ENCODE measurements around the gene CTSA. TPM values are rescaled to one million over a fixed set of nuclear protein-coding genes. Genes with fewer than 3 reads are reported as not detected.

The CTSA gene
- total RNA-seq, 1 donor from 2014 or later, result 69.0 TPM

DNA sequence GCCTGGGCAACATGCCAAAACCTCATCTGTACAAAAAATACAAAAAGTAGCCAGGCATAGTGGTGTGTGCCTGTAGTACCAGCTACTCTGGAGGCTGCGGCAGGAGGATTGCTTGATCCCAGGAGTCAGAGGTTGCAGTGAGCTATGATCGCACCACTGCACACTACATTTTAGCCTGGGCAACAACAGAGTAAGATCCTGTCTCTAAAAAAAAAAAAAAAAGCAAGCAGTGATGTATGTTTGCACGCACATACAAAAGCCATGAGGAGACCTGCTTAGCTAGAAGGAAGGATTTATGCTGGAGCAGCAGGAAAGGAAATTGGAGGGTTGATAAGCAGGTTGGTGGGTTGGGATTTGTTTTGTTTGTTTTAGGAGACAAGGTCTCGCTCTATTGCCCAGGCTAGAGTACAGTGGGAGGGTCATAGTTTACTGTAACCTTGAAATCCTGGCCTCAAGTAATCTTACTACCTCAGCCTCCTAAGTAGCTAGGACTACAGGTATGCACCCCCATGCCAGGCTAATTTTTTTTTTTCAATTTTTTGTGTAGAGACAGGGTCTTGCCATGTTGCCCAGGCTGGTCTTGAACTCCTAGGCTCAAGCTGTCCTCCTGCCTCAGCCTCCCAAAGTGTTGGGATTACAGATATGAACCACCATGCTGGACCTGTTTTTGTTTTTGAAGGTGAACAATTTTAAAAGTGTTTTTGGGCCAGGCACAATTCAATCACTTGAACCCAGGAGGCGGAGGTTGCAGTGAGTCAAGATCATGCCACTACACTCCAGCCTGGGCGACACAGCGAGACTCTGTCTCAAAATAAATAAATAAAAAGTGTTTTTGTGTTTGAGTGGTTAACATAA lies 29.7 kb upstream of the CTSA start:
- no peaks in the 10 kb centered on the region for H4K20me1 ChIP-seq (ENCODE audit: insufficient read depth, low read length)
- H3K9ac ChIP-seq (ENCODE audit: low read length), result no peak overlapping the region
- H3K27ac Mint-ChIP-seq (ENCODE audit: unreplicated experiment), result no peak overlapping the region
- no peak overlapping the region for H3K4me3 ChIP-seq (ENCODE audit: insufficient read depth, low read depth, low read length)
- FAIRE-seq, result no peak
- no peaks in the 10 kb centered on the region for H3K9me3 ChIP-seq (ENCODE audit: insufficient read depth, low read depth, low read length)
- DNase-seq (ENCODE audit: low read depth), result no peak
- H3K27me3 Mint-ChIP-seq (ENCODE audit: low read depth, unreplicated experiment), result no peaks in the 10 kb centered on the region
- peaks cover 9% of the 10 kb centered on the region for H3K79me2 ChIP-seq (ENCODE audit: insufficient read depth, low read length)
- no peak overlapping the region for H3K4me2 ChIP-seq (ENCODE audit: low read length)
- H3K4me3 Mint-ChIP-seq (ENCODE audit: unreplicated experiment), result no peak overlapping the region
- H3K4me1 Mint-ChIP-seq (ENCODE audit: low read depth, unreplicated experiment), result peaks cover 13% of the 10 kb centered on the region
- no peaks in the 10 kb centered on the region for H3K9me3 Mint-ChIP-seq (ENCODE audit: unreplicated experiment)
- no peak for TF ChIP-seq EZH2 (IDR thresholded peaks at IDR 0.05; ENCODE audit: insufficient read depth, low read length)
- TF ChIP-seq, protein P1, sequence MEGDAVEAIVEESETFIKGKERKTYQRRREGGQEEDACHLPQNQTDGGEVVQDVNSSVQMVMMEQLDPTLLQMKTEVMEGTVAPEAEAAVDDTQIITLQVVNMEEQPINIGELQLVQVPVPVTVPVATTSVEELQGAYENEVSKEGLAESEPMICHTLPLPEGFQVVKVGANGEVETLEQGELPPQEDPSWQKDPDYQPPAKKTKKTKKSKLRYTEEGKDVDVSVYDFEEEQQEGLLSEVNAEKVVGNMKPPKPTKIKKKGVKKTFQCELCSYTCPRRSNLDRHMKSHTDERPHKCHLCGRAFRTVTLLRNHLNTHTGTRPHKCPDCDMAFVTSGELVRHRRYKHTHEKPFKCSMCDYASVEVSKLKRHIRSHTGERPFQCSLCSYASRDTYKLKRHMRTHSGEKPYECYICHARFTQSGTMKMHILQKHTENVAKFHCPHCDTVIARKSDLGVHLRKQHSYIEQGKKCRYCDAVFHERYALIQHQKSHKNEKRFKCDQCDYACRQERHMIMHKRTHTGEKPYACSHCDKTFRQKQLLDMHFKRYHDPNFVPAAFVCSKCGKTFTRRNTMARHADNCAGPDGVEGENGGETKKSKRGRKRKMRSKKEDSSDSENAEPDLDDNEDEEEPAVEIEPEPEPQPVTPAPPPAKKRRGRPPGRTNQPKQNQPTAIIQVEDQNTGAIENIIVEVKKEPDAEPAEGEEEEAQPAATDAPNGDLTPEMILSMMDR (IDR thresholded peaks at IDR 0.05; ENCODE audit: insufficient read depth, low read depth, low read length), result no peak
- H2AFZ ChIP-seq (ENCODE audit: low read depth, low read length), result no peak overlapping the region
- H3K36me3 ChIP-seq (ENCODE audit: insufficient read depth, low read length), result no peaks in the 10 kb centered on the region
- H3K27me3 ChIP-seq (ENCODE audit: insufficient read depth, low read length), result no peaks in the 10 kb centered on the region
- peaks cover 2% of the 10 kb centered on the region for H3K36me3 Mint-ChIP-seq (ENCODE audit: low read depth, unreplicated experiment)
- peaks cover 16% of the 10 kb centered on the region for H3K4me1 ChIP-seq (ENCODE audit: insufficient read depth, low read length)
- no peak overlapping the region for H3K27ac ChIP-seq (ENCODE audit: low read depth, low read length)

DNA sequence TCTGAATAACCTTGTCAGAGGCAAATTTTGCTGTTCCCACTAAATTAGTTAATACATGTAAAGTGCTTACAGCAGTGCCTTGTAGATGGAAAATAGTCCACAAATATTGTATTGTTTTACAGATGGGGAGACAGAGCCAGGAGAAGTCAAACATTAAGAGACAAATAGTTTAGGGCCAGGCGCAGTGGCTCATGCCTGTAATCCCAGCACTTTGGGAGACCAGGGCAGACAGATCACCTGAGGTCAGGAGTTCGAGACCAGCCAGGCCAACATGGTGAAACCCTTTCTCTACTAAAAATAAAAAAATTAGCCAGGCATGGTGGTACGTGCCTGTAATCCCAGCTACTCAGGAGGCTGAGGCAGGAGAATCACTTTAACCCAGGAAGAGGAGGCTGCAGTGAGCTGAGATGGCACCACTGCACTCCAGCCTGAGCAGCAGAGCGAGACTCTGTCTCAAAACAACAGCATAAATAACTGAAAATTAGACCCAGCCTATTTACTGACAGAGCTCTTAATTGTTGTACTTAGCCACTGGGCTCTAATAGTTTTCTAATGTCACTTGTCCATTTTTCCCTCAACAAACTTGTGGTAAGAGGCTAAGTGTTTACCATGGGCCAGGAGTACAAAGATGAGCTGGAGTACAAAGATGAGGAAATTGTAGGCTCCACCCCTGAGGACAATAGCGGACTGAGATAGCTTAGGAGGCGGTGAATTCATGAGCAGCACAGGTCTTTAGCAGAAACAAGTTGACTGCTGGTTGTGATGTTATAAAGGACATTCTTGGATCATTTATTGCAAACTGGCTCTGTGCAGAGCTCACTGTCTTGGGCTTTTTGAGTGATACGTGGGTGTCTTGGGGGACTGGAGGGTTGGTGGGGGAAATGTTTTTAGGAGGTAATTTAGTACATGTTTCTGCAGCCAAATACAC lies 27.3 kb upstream of the CTSA start:
- H3K27me3 Mint-ChIP-seq (ENCODE audit: low read depth, unreplicated experiment), result no peaks in the 10 kb centered on the region
- FAIRE-seq (no peak), DNase-seq (ENCODE audit: low read depth) (no peak)
- Histone ChIP-seq H3K4me3 (ENCODE audit: insufficient read depth, low read depth, low read length) (no peak overlapping the region), H3K9me3 (ENCODE audit: insufficient read depth, low read depth, low read length) (no peaks in the 10 kb centered on the region), H3K27me3 (ENCODE audit: insufficient read depth, low read length) (no peaks in the 10 kb centered on the region), H2AFZ (ENCODE audit: low read depth, low read length) (no peak overlapping the region), H3K79me2 (ENCODE audit: insufficient read depth, low read length) (no peaks in the 10 kb centered on the region), H3K4me2 (ENCODE audit: low read length) (no peak overlapping the region), H3K36me3 (ENCODE audit: insufficient read depth, low read length) (no peaks in the 10 kb centered on the region), H3K4me1 (ENCODE audit: insufficient read depth, low read length) (peaks cover 17% of the 10 kb centered on the region), H4K20me1 (ENCODE audit: insufficient read depth, low read length) (no peaks in the 10 kb centered on the region), H3K9ac (ENCODE audit: low read length) (no peak overlapping the region), H3K27ac (ENCODE audit: low read depth, low read length) (no peak overlapping the region)
- no peaks in the 10 kb centered on the region for H3K9me3 Mint-ChIP-seq (ENCODE audit: unreplicated experiment)
- TF ChIP-seq, protein P1 (IDR thresholded peaks at IDR 0.05; ENCODE audit: insufficient read depth, low read depth, low read length), result no peak
- TF ChIP-seq EZH2 (IDR thresholded peaks at IDR 0.05; ENCODE audit: insufficient read depth, low read length), result no peak
- H3K4me1 Mint-ChIP-seq (ENCODE audit: low read depth, unreplicated experiment), result peaks cover 22% of the 10 kb centered on the region
- peaks cover 2% of the 10 kb centered on the region for H3K36me3 Mint-ChIP-seq (ENCODE audit: low read depth, unreplicated experiment)
- no peak overlapping the region for H3K4me3 Mint-ChIP-seq (ENCODE audit: unreplicated experiment)
- no peak overlapping the region for H3K27ac Mint-ChIP-seq (ENCODE audit: unreplicated experiment)

Data from astrocyte (in vitro differentiated cells and primary cell).